NCI-H1417 (cell line): ENCODE data around the gene VDAC1.
"Not testable (repeated sequence)": the region's sequence is repeated elsewhere in the genome, so short reads cannot be mapped to it uniquely, and the experiment has no call there.

Experiments
- DNase-seq, 3 experiments: peaks; one replicate each; lab custom pipeline; 2025; lab: John Stamatoyannopoulos, UW

Gene VDAC1

GRCh38 chr5:133995883-133996563 lies 8.8 kb downstream of the VDAC1 start:
- no peak for DNase-seq

GRCh38 chr5:133995341-133995740 lies 9.4 kb downstream of the VDAC1 start:
- DNase-seq, result no peak

GRCh38 chr5:133994990-133995333 lies 9.8 kb downstream of the VDAC1 start:
- DNase-seq, result no peak

GRCh38 chr5:133994297-133994989 lies 10.3 kb downstream of the VDAC1 start:
- DNase-seq, result no peak

- no peak for DNase-seq
These were observed 11.4 kb downstream of the VDAC1 start for GRCh38 chr5:133993185-133993936.

- peak; percentile 4 to 45 (median 42) for DNase-seq
These were observed 12.2 kb downstream of the VDAC1 start for GRCh38 chr5:133992429-133993155.

- DNase-seq, result no peak
These were observed 13.4 kb downstream of the VDAC1 start for GRCh38 chr5:133991171-133991910.

- DNase-seq, result peak in 2 of 3 experiments; percentile 54 to 79
These were observed 14.4 kb downstream of the VDAC1 start for GRCh38 chr5:133990396-133990795.

- DNase-seq, result no peak
These were observed 19.1 kb downstream of the VDAC1 start for GRCh38 chr5:133985540-133986180.

GRCh38 chr5:133983674-133984073 lies 21.1 kb downstream of the VDAC1 start:
- no peak for DNase-seq

- peak in 1 of 3 experiments; percentile 20 for DNase-seq
These were observed 23.1 kb downstream of the VDAC1 start for GRCh38 chr5:133981714-133982113.

- DNase-seq, result no peak
These were observed 24.1 kb downstream of the VDAC1 start for GRCh38 chr5:133980652-133981051.

GRCh38 chr5:133978943-133979342 lies 25.8 kb downstream of the VDAC1 start:
- no peak for DNase-seq

- DNase-seq, result no peak
These were observed 26.9 kb downstream of the VDAC1 start for GRCh38 chr5:133977858-133978257.

GRCh38 chr5:133977161-133977787 lies 27.5 kb downstream of the VDAC1 start:
- DNase-seq, result peak in 1 of 3 experiments; percentile 47

- not testable (repeated sequence) for DNase-seq
These were observed 29.2 kb downstream of the VDAC1 start for GRCh38 chr5:133975546-133975945.

- no peak for DNase-seq
These were observed 30.6 kb downstream of the VDAC1 start for GRCh38 chr5:133974142-133974541.

GRCh38 chr5:133970325-133970909 lies 34.4 kb downstream of the VDAC1 start:
- no peak for DNase-seq

- DNase-seq, result no peak
These were observed 35.0 kb downstream of the VDAC1 start for GRCh38 chr5:133969654-133970324.
